ENCODE measurements around the gene PTRH1. TPM values are rescaled to one million over a fixed set of nuclear protein-coding genes. Genes with fewer than 3 reads are reported as not detected.

The PTRH1 gene
- total and polyA plus RNA-seq, 2 of the 13 experiments (the other 11 are each of a cell fraction or from before 2014, with no cell fraction given) = 4.0 to 10.4 TPM

DNA sequence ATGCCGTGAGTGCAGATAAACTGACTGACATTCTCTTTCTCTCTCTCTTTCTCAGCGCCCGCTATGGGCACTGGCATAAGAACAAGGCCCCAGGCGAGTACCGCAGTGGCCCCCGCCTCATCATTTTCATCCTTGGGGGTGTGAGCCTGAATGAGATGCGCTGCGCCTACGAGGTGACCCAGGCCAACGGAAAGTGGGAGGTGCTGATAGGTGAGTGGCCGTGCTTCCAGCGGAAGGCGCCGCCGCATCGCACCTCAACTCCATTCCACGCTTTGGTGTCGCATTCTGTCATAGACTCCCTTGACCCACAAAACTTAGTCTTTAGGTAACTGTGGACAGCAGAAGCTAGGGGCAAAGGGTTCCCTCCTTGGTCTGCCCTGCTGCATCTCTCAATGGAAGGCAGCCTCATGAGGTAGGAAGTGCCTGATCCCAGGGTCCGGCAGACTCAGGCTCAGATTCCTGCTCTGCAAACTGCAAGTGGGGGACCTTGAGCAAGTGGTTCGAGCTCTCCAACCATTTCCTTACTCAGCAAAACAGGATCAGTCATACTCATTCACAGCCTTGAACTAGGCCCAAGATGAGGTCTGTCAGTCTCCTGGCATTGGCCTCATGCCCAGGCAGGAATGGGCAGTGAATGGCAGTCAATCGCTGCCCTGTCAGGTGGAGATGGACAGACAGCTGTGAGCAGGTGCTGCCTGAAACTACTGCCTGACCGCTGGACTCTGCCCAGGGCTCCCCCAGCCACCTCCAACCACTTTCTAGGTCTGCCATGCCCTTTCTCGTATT, 32.9 kb downstream of the PTRH1 start:
- 93% methylated on average over 20 of the region's 23 CpGs for whole genome bisulfite sequencing (ENCODE audit: low lambda C conversion rate)
- intact Hi-C loops (cut with micrococcal nuclease; ENCODE audit: unreplicated experiment) = no loop called here
- FAIRE-seq = no peak

DNA sequence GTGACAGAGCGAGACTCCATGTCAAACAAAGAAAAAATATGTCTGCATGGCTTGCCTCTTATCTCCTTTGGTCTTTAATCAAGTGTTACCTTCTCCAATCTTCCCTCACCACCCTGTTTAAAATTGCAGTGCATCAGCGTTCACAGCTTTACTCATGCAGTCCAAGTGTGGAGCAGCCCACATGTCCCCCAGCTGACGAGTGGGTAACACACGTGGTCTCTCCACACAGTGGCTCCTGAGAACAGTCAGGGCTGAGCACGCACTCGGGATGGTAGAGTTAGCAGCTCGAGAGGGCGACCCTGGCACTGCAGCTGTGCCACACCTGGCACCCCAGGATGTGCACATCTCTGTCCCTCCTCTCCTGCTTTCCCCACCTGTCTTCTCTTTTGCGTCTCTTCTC, 34.6 kb downstream of the PTRH1 start:
- Histone ChIP-seq H3K79me2 (ENCODE audit: insufficient read depth, low read length) (no peaks in the 10 kb centered on the region), H3K36me3 (replicated peaks in 1 of 2; ENCODE audit: control insufficient read depth in 1 of 2, insufficient read depth in 2 of 2, low read length in 2 of 2) (no peaks in the 10 kb centered on the region), H4K20me1 (ENCODE audit: insufficient read depth, low read length) (no peaks in the 10 kb centered on the region), H3K4me3 (replicated peaks in 1 of 3; ENCODE audit: insufficient read depth in 1 of 3, low read depth in 2 of 3, low read length in 3 of 3) (no peak overlapping the region), H3K27ac (ENCODE audit: extremely low read length, insufficient read depth, low read length) (no peak overlapping the region), H3K27me3 (ENCODE audit: control insufficient read depth in 1 of 2, insufficient read depth in 2 of 2, low read length in 2 of 2) (no peaks in the 10 kb centered on the region), H2AFZ (ENCODE audit: low read length) (no peak overlapping the region), H3K9ac (ENCODE audit: insufficient read depth, low read depth, low read length) (no peak overlapping the region), H3K4me2 (ENCODE audit: low read depth, low read length) (no peak overlapping the region), H3K9me3 (ENCODE audit: low read length) (no peaks in the 10 kb centered on the region), H3K4me1 (ENCODE audit: insufficient read depth, low read length) (no peaks in the 10 kb centered on the region)
- POLR2A ChIA-PET = no interaction called here
- in situ Hi-C loops (cut with HindIII; ENCODE audit: extremely low pct_ligation_motif_present, low pct_unique_long_range_greater_than_20kb) = no loop called here
- WGBS (ENCODE audit: low lambda C conversion rate) = 81% methylated on average over 9 of the region's 9 CpGs
- intact Hi-C loops (cut with micrococcal nuclease; ENCODE audit: unreplicated experiment) = no loop called here
- FAIRE-seq = no peak
- ATAC-seq = no peak
- CTCF ChIA-PET (ENCODE audit: low intra/inter-chr PET ratio, low total read pairs) = no interaction called here
- DNase-seq (ENCODE audit: low spot score) = no peak
- TF ChIP-seq, protein P1, sequence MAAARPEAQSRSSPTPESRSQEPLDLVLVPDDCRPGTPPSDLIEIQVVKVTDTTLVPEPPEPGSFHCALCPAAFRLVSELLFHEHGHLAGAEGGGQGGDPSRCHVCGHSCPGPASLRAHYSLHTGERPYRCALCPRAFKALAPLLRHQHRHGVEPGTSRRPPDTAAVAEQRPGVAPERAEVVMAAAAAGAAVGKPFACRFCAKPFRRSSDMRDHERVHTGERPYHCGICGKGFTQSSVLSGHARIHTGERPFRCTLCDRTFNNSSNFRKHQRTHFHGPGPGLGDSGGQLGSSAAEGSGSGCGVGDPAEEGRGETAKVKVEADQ (CRISPR knock-in tag; IDR thresholded peaks at IDR 0.05; ENCODE audit: borderline replicate concordance) = no peak
- TF ChIP-seq, protein P2, sequence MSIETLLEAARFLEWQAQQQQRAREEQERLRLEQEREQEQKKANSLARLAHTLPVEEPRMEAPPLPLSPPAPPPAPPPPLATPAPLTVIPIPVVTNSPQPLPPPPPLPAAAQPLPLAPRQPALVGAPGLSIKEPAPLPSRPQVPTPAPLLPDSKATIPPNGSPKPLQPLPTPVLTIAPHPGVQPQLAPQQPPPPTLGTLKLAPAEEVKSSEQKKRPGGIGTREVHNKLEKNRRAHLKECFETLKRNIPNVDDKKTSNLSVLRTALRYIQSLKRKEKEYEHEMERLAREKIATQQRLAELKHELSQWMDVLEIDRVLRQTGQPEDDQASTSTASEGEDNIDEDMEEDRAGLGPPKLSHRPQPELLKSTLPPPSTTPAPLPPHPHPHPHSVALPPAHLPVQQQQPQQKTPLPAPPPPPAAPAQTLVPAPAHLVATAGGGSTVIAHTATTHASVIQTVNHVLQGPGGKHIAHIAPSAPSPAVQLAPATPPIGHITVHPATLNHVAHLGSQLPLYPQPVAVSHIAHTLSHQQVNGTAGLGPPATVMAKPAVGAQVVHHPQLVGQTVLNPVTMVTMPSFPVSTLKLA (IDR thresholded peaks at IDR 0.05) = peak; percentile 86
- BruUV-seq (replicated peaks) = no TSS peak

More for the DNA sequence above, 32.9 kb downstream of the PTRH1 start:
- Histone ChIP-seq H3K4me1 (ENCODE audit: insufficient read depth, low read length) (peaks cover 15% of the 10 kb centered on the region), H3K4me2 (ENCODE audit: low read depth, low read length) (no peak overlapping the region), H3K36me3 (replicated peaks in 1 of 2; ENCODE audit: control insufficient read depth in 1 of 2, insufficient read depth in 2 of 2, low read length in 2 of 2) (no peaks in the 10 kb centered on the region), H3K9ac (ENCODE audit: insufficient read depth, low read depth, low read length) (no peak overlapping the region), H3K79me2 (ENCODE audit: insufficient read depth, low read length) (no peaks in the 10 kb centered on the region), H4K20me1 (ENCODE audit: insufficient read depth, low read length) (no peaks in the 10 kb centered on the region), H2AFZ (ENCODE audit: low read length) (no peak overlapping the region), H3K4me3 (replicated peaks in 1 of 3; ENCODE audit: insufficient read depth in 1 of 3, low read depth in 2 of 3, low read length in 3 of 3) (no peak overlapping the region), H3K27ac (ENCODE audit: extremely low read length, insufficient read depth, low read length) (no peak overlapping the region), H3K9me3 (ENCODE audit: low read length) (no peaks in the 10 kb centered on the region), H3K27me3 (ENCODE audit: control insufficient read depth in 1 of 2, insufficient read depth in 2 of 2, low read length in 2 of 2) (no peaks in the 10 kb centered on the region)
- ChIA-PET POLR2A (no interaction called here), CTCF (ENCODE audit: low intra/inter-chr PET ratio, low total read pairs) (no interaction called here)
- no TSS peak for BruUV-seq (replicated peaks)
- in situ Hi-C loops (cut with HindIII; ENCODE audit: extremely low pct_ligation_motif_present, low pct_unique_long_range_greater_than_20kb) = no loop called here
- TF ChIP-seq MAFF (IDR thresholded peaks at IDR 0.05; ENCODE audit: low read depth, low read length) (peak; percentile 60), ZNF577 (CRISPR knock-in tag; IDR thresholded peaks at IDR 0.05; ENCODE audit: borderline replicate concordance, low read depth) (no peak), ZNF326 (CRISPR knock-in tag; IDR thresholded peaks at IDR 0.05; ENCODE audit: borderline replicate concordance) (no peak), ZNF564 (CRISPR knock-in tag; IDR thresholded peaks at IDR 0.05) (no peak), MAFK (conservative IDR thresholded peaks at IDR 0.05 in 1 of 2, IDR thresholded peaks at IDR 0.05 in 1 of 2; ENCODE audit: low read length in 2 of 2) (peak; percentile 60 to 79; a peak in 3 of 4 replicates)
- DNase-seq (ENCODE audit: low spot score) (no peak), ATAC-seq (no peak)
